Posterior cingulate gyrus (tissue), 11 donors: Measurements from ENCODE around the gene TTC23L.

ENCODE experiments used
- DNase-seq, 10 donors: peaks; one replicate each; pipeline versions ENCODE4 v3.0.0 to v3.0.0-alpha.2; 2020 to 2021; ENCODE audit warnings: mixed read lengths in 3 of 10
- intact Hi-C: fragments of 100-400 bp; cut with DNase I; formaldehyde crosslinking; loops from one replicate; pipeline ENCODE4 v1.15.1; 2023

The TTC23L gene

DNA sequence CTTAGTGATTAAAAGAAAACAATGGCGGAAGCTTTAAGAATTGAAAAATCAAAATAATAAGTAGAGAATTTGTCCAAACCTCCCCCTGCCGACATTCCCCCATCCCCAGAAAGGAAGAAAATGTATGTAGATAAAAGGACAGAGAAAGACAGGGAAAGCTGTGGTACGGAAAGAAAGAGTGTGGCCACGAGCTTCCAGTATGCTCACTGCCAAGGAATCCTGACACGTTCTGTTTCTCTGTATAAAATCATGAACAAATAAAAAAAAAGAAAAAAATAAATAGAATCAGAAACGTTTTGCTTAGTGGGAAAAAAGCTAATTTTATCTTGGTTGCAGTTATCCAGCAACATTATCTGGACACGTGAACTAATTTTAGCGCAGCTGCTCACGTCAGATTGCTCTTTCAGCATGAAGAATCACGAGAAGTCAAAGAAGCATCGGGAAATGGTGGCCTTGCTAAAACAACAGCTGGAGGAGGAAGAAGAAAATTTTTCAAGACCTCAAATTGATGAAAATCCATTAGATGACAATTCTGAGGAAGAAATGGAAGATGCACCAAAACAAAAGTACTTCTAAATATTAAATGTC lies 105.6 kb downstream of the TTC23L start:
- DNase-seq = no peak
- intact Hi-C loops = no loop called here
